ENCODE data around the gene HECTD1.
"Not testable (repeated sequence)": the region's sequence is repeated elsewhere in the genome, so short reads cannot be mapped to it uniquely, and the experiment has no call there.

HECTD1 gene

DNA sequence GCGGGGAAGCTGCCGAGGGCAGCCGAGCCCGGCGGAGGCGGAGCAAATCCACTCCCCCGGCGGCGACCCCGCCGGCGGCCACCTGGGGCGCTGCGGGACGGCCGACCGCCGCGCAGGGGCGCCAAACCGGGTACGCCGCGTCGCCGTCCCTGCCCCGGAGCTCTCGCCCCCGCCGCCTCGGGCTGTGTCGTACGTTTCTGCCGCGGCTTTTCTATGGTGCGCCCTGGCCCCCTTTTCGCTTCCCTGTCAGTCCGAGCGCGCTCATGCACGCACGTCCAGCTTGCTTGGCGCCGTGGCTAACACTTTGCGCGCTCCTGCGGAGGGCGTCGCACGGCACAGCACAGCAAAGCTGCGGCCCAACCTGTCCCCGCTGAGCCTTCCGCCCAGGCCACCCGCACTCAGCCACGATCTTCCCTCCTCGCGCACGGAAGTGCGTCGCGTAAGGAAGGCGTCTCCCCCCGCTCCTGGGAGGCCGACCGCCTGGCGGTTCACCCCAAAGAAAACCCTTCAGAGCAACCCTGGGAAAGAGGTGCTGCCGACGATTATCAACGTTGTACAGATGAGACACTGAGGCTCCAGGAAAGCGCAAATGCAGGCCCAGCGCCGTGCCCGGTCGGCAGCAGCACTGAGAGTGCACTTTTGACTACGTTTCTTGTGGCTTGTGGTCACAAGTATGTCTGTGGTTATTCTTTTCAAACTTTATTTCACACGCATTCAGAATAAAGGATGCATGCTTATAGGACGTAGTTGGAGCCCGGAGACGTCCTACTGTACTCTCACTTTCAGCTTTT, at the start of gene HECTD1:
Gene HECTD1, minus strand, starts transcription at position 39 of the 791 bp plus-strand sequence. CDS start 1,857 bp downstream, outside the sequence.
- DNase-seq (ENCODE audit: low spot score): peak; percentile 94

GRCh38 chr14:31257244-31257553, 49.6 kb upstream of the HECTD1 start:
- no peak for DNase-seq (ENCODE audit: low spot score)

DNA sequence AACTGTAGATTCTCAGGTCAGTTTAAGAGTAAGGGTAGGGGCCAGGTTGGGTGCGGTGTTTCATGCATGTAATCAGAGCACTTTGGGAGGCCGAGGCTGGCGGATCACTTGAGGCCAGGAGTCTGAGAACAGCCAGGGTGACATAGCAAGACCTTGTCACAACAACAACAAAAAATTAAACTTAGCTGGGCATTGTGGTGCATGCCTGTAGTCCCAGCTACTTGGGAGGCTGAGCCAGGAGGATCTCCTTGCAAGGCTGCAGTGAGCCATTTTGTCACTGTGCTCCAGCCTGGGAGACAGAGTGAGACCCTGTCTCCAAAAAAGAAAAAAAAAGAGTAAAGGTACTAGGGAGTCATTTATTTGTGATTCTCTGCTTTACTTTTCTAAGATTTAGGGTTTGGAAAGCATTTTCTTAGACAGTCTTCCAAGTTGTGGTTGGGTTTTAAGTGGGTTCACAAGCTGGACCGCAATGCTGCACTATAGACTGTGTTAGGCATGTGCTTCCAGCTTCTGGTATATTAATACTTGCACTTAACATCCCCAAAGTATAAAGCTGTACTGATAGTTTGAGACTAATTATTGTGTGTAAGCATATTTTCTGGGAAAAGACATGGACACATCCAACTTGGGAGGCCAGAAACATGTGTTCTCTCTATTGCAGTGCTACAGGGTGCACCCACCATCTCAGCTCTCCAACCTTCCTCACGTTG, 49.1 kb upstream of the HECTD1 start:
- no peak for DNase-seq (ENCODE audit: low spot score)

- not testable (repeated sequence) for DNase-seq (ENCODE audit: low spot score)
Observed at GRCh38 chr14:31255918-31256317, 48.3 kb upstream of the HECTD1 start.

DNA sequence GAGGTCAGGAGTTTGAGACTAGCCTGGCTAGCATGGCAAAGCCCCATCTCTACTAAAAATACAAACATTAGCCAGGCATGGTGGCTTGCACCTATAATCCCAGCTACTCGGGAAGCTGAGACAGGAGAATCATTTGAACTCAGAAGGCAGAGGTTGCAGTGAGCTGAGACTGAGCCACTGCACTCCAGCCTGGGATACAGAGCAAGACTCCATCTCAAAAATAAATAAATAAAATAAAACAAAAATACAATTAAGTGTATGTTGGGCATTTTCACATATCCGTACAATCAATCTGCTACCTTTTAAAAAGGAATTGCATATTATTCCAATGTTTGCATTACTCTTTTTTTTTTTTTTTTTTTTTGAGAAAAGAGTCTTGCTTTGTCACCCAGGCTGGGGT, 47.7 kb upstream of the HECTD1 start:
- DNase-seq (ENCODE audit: low spot score): no peak

- DNase-seq (ENCODE audit: low spot score): no peak
Observed at GRCh38 chr14:31253746-31254471, 46.3 kb upstream of the HECTD1 start.

- DNase-seq (ENCODE audit: low spot score): no peak
Observed at GRCh38 chr14:31252865-31253264, 45.3 kb upstream of the HECTD1 start.

- no peak for DNase-seq (ENCODE audit: low spot score)
Observed at GRCh38 chr14:31251028-31251958, 43.7 kb upstream of the HECTD1 start.

DNA sequence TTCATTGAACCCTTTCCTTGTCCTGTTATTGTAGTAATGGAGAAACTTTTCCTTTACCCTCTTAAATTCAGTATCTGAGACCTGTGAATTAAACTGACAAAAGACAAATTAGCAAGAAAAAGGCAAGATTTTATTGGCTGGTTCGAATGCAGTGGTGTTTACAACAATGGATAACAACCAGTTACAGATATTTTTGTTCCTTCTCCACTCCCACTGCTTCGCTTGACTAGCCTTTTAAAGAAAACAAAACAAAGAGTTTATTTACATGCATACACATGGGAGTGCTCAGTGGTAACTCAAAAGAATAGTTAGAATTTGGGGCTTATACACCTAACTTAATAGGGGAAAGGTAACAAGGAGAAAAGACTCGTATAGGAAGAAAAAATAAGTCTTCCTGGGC, 37.0 kb upstream of the HECTD1 start:
- no peak for DNase-seq (ENCODE audit: low spot score)

DNA sequence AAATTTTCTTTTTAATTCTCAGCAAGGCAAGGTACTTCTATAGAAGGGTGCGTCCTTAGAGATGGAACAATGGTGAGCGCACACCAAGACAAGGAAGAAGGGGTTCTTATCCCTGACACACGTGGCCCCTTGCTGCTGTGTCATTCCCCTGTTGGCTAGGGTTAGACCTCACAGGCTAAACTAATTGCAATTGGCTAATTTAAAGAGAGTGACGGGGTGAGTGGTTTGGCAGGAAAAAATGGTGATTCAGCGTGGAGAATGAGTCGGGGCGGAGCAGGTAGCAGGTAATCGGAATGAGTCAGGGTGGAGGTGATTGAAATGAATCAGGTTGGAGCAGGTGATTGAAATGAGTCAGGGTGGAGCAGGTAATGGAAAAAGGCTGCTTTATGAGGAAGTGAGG, 36.3 kb upstream of the HECTD1 start:
- DNase-seq (ENCODE audit: low spot score): no peak

GRCh38 chr14:31242161-31242940, 34.8 kb upstream of the HECTD1 start:
- not testable (repeated sequence) for DNase-seq (ENCODE audit: low spot score)

DNA sequence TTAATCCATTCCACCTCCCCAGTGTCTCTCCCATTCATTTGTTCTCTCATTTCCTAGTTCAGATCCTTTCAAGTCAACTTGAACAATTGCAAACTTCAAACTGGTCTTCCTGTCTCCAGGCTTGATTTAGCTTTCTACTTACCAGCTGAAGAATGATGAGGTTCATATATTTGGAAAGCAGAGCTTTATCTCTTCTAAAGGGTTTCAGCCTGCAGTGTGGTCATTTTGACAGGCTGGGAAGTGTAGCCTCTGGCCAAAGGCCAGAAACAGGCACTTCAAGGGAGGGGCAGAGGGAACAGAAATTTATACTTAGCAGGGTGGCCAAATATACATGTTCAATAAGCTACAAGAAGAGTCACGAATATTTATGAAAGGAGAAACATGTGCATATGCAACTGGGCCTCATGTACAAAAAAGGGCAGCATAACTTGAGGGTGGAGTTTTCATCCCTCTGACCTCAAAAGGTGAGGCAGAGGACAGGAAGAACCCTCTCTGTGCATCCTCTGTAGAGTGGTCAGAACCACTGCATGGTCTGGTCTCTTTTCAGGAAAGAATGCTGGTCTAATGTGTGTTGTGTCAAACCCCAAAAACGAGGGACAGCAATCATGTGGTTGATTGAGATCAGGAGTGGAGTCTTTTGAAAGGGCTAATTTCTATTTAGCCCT, 34.0 kb upstream of the HECTD1 start:
- no peak for DNase-seq (ENCODE audit: low spot score)

- no peak for DNase-seq (ENCODE audit: low spot score)
Observed at GRCh38 chr14:31239741-31240140, 32.1 kb upstream of the HECTD1 start.

GRCh38 chr14:31235462-31235861, 27.9 kb upstream of the HECTD1 start:
- DNase-seq (ENCODE audit: low spot score): no peak

GRCh38 chr14:31232081-31232480, 24.5 kb upstream of the HECTD1 start:
- no peak for DNase-seq (ENCODE audit: low spot score)

DNA sequence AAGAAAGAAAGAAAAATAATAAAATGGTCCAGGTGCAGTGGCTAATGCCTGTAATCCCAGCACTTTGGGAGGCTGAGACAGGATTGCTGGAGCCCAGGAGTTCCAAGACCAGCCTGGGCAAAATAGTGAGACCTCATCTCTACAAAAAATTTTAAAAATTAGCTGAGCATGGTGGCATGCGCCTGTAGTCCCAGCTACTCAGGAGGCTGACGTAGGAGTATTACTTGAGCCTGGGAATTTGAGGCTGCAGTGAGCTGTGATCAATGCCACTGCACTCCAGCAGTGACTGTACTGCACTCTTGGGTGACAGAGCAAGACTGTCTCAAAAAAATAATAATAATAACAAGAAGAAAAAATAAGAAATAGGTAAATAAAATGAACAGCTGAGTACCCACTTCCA, 23.7 kb upstream of the HECTD1 start:
- DNase-seq (ENCODE audit: low spot score): not testable (repeated sequence)

- DNase-seq (ENCODE audit: low spot score): no peak
Observed at GRCh38 chr14:31230573-31230958, 23.0 kb upstream of the HECTD1 start.

DNA sequence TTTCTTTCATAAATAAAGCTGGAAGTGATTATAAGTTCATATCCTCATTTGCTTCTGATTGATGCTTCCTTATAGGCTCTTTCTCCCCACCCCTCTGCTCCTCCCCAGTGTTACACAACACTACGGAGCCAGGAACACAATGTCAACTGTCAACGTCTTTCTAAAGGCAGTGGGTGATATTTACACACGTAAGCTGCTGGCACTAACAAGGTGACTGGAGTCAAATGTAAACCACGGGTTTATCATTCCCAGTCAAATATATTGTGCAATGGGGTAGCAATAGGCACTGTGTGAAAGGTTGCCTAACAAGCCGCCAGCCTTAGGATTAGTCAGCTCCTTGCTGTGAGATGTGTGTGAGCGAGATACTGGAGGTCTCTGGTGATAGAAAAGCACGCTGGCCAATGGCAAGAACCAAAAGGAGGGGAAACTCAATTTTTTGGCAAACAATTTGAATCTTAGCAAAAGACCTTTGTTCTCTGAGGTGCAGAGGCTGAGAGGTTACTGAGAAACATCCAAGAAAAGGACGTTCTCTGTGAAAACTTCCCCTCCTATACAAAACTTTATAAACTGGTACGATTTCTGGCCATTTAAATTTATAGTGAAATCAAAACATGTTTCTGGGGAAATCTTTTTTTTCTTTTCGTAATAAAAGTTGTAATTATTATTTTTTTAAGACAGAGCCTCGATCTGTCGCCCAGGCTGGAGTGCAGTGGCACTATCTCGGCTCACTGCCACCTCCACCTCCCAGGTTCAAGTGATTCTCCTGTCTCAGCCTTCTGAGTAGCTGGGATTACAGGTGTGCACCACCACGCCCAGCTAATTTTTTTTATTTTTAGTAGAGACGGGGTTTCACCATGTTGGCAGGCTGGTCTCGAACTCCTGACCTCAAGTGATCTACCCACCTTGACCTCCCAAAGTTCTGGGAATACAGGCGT, 22.3 kb upstream of the HECTD1 start:
- peak; percentile 51 for DNase-seq (ENCODE audit: low spot score)

GRCh38 chr14:31229009-31229408, 21.4 kb upstream of the HECTD1 start:
- no peak for DNase-seq (ENCODE audit: low spot score)
